ENCODE measurements around the gene SKI.

The SKI gene

DNA sequence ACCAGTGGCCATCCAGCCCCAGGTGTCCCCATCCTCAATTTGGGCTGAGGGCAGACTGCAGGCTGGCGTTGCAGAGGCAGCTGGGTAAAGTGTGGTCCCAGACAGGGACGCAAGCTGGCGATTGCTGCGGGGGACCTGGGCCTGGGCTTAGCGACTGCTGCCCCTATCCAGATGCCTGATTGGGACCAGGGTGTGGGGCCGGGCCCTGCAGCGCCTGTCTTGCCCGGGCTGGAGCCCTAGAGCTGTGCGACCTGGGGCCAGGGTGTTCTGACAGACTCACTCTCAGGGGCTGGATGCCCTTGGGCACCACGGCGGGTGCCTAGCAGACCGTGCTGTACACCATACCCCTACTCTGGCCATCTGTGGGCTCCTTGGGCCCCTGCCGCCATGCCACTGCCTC is 17.3 kb upstream of the SKI start:
- peak; percentile 1 for DNase-seq

DNA sequence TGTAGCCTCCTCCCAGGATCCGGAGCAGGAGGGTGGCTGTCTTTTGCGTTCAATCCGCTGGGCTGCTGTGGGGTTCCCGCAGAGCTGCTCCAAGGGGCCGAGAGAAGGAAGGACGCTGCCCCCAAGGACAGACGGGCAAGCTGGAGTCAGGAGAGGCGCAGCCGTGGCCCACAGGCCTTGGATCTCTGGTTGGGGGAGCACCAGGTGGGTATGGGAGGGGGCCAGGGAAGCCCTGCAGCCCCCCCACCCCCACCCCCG is 15.9 kb upstream of the SKI start:
- no peak for DNase-seq

DNA sequence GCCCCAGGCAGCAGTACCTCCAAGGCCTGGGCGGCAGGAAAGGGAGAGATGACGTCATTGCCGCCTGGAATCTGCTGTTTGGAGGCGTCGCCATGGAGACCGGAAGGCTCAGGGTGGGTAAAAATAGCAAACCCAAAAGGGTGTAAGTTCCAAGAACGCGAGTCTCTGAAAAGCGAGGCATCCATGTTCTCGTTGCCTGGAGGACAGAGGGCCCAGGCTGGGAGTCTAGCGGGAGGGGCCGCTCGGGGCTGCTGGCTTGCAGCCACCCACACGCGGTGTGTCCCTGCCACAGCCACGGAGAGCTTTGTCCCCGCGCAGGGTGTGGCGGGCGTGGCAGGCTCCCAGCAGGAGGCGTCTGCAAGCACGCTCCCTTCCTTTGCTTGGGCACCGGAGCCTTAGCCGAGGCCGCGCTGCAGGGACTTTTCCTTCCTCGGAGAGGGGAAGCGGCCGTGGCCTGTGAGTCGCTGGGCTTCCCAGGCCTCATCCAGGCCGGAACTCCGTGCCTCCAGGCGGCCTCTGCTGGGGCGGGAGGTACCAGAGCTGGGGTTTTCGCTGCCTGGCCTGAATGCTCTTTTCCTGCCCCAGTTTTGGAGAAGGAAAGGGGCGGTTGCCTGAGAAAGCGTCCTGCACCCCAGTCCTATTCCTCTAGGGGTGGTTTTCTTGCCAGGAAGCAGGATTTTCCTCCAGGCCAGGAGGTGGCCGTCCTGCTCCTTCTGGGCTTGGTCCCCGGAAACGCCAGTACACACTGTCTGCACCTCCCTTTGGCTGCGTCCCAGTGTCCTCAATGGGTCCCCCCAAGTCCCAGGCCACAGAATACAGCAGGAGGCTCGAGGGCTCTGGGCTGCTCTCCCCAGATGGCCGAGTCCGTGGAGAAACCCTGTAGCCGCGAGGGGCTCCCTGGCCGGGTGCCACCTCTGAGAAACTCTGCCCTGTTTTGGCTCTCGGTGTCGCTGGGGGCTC is 15.3 kb upstream of the SKI start:
- DNase-seq: peak; percentile 74

DNA sequence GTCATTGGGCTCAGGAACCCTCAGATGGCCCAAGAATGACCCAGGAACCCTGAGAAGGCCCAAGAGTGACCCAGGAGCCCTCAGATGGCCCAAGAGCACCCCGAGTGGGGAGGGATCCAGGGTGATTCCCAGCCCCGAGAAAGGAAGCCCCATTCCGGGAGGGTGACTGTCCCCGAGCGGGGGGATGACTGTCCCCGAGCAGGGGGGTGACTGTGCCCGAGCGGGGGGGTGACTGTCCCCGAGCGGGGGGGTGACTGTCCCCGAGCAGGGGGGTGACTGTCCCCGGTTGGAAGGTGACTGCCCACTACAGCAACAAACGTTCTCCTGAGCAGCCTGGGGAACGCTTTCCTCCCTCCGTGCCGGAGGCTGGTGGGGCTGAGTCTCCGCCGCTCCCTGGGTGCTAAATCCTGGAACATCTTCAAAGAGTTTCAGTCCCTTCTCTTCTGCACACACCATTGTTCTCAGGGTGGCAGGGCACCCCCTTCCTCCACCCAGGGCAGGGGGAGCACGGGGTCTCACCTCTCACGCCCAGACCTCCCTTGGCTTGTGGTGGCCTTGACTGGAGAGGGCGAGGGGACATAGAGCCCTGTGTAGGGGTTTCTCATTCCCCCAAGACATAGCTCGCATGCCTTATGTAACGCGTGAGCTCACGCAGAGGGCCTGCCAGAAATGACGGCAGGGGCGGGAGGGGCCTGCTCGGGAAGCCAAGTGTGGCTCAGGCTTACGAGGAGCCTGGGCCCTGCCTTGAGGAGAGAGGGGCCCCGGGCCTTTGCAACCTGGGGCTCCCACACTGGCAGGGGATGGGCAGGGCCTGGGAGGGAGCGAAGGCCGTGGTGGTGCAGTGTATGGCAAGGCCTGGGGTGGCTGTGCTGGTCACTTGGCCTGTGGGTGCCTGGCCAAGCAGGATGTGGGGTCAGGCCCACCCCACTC is 14.3 kb upstream of the SKI start:
- DNase-seq: no peak

DNA sequence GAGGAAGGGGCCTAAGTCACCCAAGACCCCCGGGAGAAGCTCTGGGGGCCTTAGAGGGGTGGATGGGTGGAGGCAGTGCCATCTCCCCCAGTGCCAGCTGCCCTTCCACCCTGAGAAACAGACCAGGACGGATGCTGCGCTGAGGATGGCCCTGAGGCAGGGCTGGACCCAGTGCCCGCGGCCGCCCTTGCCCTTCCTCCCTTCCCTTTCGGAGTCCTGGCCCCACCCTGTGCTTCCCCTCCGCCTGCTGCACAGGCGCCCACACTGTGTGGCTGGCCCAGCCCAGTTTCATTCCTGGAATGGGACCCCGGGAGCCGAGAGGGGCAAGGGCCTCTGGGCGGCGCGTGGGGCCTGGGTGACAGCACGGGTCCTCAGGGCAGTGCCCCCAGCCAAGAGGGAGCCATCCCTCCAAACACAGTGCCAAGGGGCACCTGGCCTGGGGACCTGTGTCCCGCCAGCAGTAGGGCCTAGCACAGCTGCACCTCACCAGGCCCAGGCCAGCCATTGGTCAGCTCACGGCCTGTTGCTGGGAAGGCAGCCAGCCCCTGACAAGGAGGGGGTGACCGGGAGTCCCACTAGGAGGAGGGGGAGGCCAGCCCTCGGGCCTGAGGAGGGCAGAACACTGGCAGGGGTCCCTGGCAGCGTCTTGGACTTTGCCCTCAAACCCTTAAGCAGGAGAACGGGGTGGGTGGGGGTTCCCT is 13.4 kb upstream of the SKI start:
- no peak for DNase-seq

DNA sequence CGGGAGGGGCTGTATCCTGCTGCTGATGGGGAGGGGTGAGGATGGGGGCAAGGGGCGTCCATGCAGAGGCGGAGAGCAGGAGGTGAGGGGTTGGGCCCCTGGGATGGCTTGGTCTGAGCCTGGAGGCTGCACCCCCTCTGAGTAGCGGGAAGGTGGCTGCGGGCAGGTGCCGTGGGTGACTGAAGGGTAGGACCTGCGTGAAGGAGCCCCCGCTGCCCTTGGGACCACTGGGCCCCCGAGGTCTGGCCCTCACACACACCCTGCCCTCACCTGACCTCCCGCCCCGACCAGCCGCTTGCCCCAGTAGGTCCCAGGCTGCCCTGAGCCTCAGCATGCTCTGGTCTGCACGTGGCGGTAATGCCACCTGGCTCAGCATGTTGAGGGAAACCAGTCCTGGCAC is 12.8 kb upstream of the SKI start:
- DNase-seq: no peak

DNA sequence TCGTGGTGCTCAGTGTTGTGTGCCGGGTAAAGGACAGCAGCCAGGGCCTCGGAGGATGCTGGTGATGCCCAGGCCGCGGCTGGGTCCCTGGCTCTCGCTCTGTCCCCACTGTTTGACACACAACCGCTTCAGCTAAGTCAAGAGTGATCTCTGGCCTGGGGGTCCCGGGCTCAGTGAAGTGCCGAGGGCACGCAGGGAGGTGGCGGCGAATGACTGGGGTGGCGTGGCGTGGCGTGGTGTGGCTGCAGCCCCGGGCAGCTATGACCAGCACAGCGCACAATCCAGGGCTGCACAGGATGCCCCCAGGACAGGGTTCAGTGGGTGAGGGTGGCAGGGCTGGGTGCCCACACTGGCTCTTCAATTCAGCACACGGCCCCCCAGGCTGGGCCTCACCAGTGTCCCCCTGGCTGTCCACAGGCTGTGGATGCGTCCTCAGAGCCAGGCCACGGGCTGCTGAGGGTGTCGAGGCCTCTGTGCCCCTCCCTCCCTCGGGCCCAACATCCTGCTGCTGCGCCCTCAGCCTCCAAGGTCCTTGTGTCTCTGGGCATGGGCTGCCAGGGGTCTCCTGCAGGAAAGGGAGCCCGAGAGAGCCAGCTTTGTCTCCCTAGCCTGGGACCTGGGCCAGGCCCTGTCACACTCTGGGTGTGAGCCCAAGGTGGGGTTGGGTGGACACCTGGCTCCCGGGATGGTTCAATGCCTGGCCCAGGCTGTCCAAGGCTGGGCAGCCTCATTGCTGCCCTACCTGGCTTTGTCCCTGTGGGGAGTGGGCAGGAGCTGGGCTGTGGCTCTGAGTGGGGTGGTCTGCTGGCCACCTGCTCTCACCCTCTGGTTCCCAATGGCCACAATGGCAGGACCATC is 12.0 kb upstream of the SKI start:
- DNase-seq: no peak

DNA sequence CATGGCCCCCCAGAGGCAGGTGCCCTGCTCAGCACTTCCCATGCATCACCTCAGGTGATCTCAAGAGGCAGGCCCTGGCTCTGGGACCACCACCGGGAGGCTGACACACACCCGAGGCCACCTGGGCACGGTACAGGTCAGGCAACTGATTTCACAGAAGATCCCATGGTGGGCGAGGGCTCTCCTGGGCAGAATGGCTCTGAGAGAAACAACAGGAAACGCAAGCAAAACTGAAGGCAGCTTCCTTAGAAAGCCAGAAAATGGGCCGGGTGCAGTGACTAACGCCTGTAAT is 11.4 kb upstream of the SKI start:
- no peak for DNase-seq

DNA sequence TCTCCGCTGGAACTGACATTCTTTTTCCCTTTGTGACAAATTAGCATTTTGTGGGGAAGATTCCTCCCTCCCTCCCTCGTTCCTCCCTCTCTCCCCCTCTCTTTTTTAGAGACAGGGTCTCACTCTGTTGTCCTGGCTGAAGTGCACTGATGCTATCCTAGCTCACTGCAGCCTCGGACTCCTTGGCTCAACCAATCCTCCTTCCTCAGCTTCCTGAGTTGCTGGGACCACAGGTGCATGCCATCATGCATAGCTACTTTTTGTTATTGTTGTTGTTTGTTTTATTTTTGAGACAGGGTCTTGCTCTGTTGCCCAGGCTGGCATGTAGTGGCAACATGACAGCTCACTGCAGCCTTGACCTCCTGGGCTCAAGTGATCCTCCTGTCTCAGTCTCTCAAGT is 6.8 kb upstream of the SKI start:
- DNase-seq: no peak

DNA sequence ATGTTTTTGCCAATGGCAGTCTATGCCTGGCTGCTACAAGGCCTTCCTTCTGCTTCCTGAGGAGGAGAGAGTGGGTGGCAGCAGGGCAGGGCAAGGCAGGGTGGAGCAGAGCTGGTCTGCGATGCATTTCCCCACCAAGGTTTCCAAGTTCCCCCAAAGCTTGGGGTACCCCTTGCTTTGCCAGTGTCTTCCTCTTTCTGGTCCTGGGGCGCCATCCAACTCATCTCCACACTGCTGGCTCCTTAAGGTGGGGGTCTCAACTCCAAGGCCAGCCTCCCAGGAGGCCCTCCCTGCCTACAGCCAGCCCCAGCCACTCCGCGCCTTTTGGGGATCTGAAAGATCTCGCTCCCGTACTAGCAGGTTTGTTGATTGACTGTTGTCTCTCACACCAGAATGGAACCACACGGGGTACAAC is 3.9 kb upstream of the SKI start:
- no peak for DNase-seq

DNA sequence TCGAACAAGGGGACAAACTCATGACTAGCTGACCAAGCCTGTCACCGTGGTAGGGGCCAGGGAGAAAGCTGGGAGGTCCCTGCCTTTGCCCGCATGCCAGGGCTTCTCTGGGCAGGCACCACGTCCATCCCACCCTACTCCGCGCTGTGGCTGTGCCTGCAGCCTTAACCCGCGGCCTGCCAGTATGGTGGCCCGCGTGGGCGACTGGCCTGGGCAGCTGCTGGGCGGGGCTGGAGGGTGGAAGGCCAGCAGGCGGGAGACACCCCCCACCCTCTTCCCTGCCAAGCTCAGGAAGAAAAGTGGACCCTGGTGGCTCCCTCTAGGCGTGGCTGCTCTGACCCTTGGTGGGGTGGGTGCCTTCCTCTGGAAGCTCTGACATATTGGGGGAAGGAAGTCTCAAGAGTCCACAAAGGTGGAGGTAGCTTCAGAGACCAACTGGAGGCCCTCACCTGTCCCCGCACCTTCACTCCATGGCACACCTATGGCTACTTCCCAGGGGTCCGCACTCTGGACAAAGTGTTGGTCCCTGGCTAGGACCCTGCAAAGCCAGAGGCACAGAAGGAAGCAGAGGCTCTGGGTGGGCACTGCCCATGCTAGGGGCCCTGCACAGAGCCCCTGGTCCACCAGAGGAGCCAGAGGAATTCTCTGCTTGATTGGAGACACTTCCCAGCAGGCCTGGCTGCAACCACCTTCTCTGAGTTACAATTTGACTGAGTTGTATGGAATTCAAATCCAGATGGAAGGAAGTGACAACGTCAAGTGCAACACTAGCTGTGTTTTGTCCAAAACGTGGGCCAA is 3.3 kb upstream of the SKI start:
- no peak for DNase-seq

DNA sequence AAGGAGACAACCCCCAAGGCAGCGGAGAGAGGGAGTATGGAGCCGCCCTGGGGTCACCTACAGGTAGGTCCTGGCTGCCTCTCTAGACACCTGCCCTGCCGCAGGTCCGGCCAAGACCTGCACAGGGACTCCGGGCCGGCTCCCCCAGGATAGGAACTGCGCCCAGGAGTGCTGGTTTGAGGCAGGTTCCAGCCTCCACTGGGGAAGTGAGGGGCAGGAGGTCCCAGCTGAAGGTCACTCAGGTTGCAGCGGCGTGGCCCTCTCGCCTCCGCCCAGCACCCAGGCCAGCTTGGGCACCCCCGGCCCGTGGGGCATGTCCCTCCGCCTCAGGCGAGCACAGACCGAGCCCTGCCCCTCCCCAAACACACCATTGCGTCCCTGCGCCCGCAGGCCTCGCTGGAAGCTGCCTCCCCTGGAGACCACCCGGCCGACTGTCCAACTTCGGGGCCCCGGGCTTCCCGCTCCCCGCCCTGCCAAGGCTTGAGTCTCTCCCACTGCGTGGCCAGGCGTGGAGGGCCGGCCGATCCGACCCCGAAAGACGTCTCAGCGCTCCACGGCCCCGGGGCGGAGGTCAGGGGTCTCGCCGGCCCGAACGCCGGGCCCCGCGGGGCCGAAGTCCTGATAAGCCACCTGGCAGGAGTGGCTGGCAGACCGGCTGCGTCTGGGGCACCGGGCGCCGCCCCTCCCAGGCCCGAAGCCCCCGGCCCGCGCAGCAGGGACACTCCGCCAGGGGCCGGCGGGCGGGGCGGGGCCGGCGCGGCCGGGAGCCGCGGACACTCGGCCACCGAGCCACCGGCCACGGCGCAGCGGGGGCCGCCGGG is 1.4 kb upstream of the SKI start:
- no peak for DNase-seq

DNA sequence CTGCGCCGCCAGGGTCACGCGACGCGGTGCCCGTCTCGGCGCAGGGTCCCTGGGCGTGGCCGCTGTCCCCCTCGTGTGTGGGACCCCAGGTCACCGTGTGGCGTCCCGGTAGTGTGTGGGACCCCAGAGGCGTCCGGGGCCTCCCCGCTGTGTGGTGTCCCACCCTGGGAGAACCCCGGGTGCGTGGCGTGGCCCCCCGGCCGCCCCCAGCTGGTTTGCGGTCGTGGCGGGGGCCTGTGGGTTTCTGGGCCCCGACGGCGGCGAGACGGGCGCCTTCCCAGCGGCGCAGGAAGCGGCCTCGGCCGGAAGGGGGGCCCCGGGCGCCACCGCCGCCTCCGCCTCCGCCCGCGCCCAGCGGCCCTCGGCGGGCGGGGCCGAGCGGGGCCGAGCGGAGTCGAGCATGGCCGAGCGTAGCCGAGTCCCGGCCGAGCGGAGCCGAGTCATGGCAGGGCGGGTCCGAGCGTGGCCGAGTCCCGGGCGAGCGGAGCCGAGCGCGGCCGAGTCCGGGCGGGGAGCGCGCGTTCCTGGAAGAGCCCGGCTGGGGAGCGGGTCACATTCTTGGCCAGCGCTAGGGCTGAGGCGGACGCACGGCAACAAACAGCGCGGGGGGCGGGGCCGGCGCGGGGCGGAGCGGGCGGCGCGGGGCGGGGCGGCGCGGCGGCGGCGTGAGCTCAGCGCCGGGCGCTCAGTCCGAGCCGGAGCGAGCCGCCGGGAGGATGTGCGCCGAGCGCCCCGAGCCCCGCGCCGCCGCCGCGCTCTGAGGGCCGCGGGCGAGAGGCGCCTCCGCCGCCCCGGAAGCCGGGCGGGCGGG is 568 bp upstream of the SKI start:
- peak; percentile 95 for DNase-seq

DNA sequence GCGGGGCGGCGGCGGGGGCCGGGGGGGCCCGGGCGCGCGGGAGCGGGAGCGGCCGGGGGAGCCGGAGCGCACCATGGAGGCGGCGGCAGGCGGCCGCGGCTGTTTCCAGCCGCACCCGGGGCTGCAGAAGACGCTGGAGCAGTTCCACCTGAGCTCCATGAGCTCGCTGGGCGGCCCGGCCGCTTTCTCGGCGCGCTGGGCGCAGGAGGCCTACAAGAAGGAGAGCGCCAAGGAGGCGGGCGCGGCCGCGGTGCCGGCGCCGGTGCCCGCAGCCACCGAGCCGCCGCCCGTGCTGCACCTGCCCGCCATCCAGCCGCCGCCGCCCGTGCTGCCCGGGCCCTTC is 546 bp downstream of the SKI start:
- DNase-seq: peak; percentile 35

DNA sequence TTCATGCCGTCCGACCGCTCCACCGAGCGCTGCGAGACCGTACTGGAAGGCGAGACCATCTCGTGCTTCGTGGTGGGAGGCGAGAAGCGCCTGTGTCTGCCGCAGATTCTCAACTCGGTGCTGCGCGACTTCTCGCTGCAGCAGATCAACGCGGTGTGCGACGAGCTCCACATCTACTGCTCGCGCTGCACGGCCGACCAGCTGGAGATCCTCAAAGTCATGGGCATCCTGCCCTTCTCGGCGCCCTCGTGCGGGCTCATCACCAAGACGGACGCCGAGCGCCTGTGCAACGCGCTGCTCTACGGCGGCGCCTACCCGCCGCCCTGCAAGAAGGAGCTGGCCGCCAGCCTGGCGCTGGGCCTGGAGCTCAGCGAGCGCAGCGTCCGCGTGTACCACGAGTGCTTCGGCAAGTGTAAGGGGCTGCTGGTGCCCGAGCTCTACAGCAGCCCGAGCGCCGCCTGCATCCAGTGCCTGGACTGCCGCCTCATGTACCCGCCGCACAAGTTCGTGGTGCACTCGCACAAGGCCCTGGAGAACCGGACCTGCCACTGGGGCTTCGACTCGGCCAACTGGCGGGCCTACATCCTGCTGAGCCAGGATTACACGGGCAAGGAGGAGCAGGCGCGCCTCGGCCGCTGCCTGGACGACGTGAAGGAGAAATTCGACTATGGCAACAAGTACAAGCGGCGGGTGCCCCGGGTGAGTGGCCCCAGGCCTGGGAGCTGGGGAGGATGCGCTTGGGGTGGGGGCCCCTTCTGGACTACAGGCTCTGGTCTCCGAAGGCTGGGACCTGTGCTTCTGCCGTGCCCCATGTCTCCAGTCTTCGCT is 1.1 kb downstream of the SKI start:
- peak; percentile 72 for DNase-seq

DNA sequence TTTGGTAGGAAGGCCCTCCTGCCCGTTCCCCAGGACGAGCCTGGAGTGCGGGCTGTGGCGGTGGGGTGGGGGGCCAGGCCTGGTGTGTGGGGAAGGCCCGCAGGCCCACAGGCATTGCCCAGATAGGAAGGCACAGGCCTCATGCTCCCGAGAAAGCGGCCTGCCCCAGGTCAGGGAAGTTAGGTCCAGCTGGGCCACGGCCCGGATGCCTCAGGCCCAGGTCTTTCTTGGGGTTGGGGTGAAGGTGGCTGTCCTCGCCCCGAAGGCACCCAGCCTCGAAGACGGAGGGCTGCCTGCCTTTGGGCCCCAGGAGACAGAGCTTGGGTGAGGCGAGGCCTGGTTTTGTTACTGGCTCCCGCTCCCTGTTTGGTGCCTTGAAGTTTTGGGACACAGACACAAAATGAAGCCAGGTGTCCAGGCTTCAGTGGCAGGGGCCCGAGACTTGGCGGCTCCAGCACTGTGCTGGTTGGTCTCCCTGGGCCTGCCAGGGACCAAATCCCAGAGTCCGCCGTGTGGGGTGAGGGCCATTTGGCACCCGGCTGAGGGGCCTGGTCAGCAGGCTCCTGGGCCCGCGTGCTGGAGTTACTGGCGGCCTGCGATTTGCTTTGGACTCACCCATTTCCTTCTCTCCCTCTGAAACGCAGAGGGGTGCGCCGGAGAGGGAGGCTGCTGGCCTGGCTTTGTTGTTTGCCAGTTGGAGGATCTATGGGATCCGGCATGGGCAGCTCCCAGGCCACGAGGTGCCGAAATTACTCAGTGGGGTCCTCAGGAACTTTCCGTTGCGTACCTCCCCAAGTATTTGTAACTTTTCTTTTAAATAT is 2.0 kb downstream of the SKI start:
- DNase-seq: peak; percentile 22

DNA sequence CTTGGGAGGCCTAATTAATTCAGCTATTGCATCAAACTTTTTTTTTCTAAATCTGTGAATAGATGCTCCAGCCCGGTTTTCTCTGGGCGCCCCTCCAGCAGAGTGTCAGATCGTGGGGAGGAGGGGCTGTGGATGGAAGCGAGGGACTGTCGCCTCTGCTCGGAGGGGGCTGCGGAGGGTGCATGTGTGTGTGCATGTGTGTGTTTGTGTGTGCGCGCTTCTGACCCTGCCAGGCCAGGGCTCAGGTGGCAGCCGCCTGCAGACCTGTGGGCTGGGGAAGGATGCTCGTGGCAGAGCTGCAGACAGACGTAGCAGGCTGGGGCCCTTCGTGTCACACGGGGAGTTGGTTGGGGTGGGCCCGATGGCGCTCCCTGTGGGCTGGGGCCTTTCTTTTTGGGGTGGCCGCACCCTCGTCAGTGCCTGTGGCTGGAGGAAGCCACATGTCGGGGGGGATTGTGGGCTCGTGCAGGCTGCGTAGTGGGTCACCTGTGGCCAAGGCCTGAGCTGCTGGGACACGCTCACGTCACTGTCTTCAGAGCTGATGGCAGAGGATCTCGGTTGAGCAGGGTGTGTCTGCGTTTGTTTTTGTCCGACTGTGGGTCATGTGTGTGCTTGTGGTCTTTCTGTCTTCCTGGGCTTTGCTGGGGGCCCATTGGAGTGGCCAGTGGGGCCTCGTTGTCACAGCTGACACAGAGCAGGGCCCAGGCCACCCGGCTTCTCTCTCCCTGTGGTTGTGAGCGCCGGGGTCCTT is 2.8 kb downstream of the SKI start:
- DNase-seq: peak; percentile 66

All from CD4-positive, alpha-beta T cell treated with Interleukin-6 for 4 hours (primary cell).